ENCODE measurements around the gene SUPT4H1.

Gene SUPT4H1

DNA sequence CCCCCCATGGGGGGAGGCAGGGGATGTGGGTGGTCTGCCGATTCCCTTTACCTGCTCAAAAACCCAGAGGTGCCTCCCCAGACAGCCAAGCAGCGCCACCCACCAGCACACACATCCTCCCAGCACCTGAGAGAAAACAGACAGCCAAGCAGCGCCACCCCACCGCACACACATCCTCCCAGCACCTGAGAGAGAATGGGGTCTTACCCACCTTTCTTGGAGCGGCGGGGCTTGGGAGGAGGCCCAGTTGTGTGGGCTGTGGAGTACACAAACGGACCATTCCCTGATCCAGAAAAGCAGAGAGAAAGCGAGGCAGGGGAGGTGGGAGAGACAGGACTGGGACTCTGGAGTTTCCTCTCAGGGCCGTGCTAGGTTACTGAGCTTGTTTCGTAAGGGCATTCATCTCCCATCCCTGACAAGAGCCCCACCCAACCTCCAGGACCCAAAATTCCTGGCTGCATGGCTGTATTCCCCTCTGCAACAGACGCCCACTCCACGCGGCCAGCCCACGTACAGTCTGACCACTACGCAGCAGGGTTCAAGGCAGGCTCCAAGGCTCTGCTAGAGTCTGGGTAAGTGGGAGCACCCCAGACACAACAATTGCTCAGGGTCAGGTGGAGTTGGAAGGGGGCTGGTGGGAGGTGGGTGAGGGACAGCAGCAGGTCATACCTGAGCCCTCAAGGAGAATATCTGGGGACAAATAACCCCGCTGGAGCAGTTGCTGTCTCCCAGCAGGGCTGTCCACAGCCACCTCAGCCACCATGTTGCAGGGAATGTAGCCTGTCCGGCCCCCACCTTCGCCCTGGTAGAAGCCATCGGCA, 45.7 kb downstream of the SUPT4H1 start:
- TF ChIP-seq, protein P1, sequence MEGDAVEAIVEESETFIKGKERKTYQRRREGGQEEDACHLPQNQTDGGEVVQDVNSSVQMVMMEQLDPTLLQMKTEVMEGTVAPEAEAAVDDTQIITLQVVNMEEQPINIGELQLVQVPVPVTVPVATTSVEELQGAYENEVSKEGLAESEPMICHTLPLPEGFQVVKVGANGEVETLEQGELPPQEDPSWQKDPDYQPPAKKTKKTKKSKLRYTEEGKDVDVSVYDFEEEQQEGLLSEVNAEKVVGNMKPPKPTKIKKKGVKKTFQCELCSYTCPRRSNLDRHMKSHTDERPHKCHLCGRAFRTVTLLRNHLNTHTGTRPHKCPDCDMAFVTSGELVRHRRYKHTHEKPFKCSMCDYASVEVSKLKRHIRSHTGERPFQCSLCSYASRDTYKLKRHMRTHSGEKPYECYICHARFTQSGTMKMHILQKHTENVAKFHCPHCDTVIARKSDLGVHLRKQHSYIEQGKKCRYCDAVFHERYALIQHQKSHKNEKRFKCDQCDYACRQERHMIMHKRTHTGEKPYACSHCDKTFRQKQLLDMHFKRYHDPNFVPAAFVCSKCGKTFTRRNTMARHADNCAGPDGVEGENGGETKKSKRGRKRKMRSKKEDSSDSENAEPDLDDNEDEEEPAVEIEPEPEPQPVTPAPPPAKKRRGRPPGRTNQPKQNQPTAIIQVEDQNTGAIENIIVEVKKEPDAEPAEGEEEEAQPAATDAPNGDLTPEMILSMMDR (IDR thresholded peaks at IDR 0.05; ENCODE audit: borderline replicate concordance, insufficient read depth, low read depth, low read length) = no peak
- no peak overlapping the region for H3K4me3 ChIP-seq (ENCODE audit: low read depth, low read length)

DNA sequence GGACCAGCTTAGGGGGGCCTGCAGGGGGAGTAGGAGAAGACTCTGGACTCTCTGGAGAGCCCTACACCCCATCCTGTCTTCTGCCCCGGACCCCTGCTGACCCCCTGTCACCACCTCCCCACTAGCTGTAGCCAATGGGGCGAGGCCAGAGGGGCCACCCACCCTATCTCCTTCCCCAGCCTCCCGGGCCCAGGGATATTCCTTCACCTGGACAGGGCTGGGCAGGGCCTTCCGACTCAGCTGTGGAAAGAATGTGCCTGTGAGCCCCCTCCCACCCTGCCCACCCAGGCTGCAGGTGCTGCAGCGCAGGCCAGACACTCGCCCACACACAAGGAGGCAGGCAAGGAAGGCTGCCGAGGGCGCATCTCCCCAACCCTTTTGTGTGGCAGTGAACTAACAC, 46.4 kb downstream of the SUPT4H1 start:
- H3K4me3 ChIP-seq (ENCODE audit: low read depth, low read length) = no peak overlapping the region
- TF ChIP-seq, protein P1 (IDR thresholded peaks at IDR 0.05; ENCODE audit: borderline replicate concordance, insufficient read depth, low read depth, low read length) = no peak

DNA sequence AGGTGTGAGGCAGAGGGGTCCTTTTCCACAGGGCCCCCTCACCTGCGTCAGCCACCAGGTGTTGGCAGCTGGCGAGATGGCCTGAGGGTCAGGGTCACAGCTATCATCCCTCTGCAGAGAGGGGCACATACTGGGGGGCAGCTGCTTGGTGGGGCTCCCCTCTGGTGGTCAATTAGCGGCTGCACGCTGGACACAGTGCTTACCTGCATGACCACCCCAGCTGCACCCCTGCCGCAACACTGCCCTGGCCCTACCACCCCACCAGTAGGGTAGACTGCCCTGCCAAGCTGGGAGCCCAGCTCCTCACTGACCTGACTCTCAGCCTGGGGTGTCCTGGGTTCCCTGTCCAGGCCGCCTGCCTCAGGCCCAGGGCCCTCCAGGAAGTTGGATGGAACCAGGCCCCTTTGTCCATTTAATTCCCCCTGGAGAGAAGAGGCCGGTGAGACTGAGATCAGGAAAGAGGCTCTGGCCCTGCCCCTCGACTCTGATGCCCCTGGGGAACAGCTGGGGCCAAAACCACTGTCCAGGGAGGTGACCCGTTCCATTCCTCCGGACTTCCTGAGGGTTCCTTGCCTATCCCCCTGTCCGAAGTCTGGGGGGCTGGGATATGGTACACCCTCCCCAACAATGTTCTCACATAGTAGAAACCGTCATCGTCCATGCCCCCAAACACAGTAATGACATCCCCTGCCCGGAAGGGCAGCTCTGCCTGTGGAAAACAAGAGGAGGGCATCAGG, 47.1 kb downstream of the SUPT4H1 start:
- TF ChIP-seq, protein P1 (IDR thresholded peaks at IDR 0.05; ENCODE audit: borderline replicate concordance, insufficient read depth, low read depth, low read length) = no peak
- no peak overlapping the region for H3K4me3 ChIP-seq (ENCODE audit: low read depth, low read length)

DNA sequence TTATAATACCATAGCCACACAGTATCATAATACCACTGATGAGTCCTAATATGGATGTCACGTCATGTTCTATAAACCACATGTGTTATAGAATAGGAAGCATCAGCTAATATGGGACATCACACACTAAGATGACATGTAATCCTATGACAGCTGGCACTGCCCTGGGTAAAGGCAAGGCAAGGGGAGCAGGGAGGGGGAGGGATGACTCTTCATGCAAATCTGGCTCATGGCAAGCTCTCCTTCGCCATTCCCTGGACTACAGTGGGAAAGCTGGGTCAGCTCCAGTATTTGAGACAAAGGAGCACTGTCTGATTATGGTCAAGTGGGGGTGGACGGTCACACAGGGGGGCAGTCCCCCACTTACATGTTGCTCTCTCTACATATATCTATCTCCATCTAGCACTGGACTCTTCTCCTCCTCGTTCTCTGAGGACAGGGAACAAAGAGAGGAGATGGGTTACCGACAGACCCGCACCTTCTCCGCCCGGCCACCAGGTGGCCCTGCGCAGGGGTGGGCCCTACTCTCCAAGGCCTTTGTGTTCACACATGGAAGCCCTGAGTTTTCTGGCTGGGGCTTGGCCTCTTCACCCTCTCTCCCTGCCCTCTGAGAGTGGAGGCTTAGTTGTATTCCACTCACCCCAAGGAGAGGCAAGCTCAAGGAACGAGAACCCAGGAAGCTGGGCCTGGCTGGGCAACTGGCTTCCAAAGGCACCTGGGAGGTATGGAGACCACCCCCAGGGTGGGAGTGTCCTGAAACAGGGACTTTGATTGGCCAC, 47.8 kb downstream of the SUPT4H1 start:
- TF ChIP-seq, protein P1 (IDR thresholded peaks at IDR 0.05; ENCODE audit: borderline replicate concordance, insufficient read depth, low read depth, low read length) = peak; percentile 93

DNA sequence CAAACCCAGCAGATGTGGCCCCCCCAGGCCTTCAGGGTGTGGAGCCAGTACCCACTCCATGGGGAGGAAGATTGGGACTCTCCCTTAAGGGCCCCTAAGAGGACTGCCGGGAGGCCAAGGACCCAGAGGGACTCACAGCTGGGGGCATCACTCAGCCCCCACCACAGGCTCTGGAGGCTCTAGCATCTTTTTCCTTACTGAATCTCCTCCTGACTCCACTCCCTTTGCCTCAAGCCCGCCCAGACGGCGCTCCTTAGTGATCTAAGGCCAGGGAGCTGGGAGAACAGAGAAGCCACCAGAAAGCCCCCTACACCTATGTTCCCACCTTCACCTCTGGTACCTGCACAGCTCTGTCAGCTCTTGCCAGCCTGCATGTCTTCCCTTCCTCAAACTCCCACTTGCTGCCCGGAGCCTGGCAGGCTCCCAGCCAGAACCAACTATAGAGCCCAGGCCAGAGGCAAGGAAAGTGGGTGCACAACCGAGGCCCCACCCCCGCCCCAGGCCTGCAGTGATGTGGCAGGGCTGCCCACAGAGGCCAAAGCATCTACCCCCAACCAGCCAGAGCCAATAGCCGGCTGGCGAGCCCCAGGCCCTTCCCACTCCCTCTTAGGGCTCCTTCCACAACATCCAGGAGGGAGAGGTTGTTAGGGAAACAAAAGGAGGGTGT, 48.9 kb downstream of the SUPT4H1 start:
- TF ChIP-seq, protein P1 (IDR thresholded peaks at IDR 0.05; ENCODE audit: borderline replicate concordance, insufficient read depth, low read depth, low read length) = no peak
- no peak overlapping the region for H3K4me3 ChIP-seq (ENCODE audit: low read depth, low read length)

More for the DNA sequence above, 47.8 kb downstream of the SUPT4H1 start:
- H3K4me3 ChIP-seq (ENCODE audit: low read depth, low read length) = no peak overlapping the region

DNA sequence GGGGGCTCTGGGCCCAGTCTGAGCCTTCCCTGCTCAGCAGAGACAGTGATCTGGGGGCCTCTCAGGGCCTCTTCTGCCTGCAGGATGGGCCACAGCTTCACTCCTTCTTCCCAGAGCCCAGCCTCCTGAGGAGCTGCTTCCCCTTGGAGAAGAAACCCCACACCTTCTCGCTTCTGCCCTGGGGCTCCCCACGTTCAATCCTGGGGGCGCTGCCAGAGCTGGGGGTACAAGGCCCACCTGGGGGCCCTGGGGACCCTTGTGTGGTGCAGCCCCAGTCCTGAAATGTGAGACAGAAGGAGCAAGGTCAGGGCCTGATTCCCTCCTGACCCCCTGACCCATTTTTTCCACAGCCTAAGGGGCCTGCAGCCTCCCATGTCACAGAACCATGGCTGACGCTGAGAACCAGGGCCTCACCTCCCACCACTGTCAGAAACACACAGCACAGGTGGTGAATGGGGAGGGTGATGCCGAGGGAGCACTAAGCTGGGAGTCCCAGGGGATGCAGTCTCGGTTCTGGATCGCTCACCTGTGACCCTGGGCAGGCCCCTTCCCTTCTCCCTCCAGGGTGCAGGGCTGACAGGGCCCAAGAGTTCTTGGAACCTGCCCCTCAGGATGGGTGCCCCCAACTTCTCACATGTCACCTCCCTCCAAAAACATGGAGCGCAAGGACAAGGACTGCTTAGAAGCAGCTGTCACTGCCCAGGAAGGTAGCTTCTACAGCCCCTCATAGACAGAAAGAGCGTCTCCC, 49.7 kb downstream of the SUPT4H1 start:
- H3K4me3 ChIP-seq (ENCODE audit: low read depth, low read length) = no peak overlapping the region
- TF ChIP-seq, protein P1 (IDR thresholded peaks at IDR 0.05; ENCODE audit: borderline replicate concordance, insufficient read depth, low read depth, low read length) = no peak
